ENCODE measurements around the gene ADGRE1.

Gene ADGRE1

GRCh38 chr19:6969490-6969889 lies 82.1 kb downstream of the ADGRE1 start:
- no peak for TF ChIP-seq CTCF (IDR thresholded peaks at IDR 0.05; ENCODE audit: low read depth, low read length, missing control alignments)
- DNase-seq (ENCODE audit: low read depth): no peak
- H3K4me3 ChIP-seq (ENCODE audit: low read depth, low read length): no peak overlapping the region

- TF ChIP-seq CTCF (IDR thresholded peaks at IDR 0.05; ENCODE audit: low read depth, low read length, missing control alignments): no peak
- no peak overlapping the region for H3K4me3 ChIP-seq (ENCODE audit: low read depth, low read length)
- DNase-seq (ENCODE audit: low read depth): no peak
Measured at GRCh38 chr19:6970021-6970420, 82.6 kb downstream of the ADGRE1 start.

GRCh38 chr19:6970443-6970842 lies 83.1 kb downstream of the ADGRE1 start:
- H3K4me3 ChIP-seq (ENCODE audit: low read depth, low read length): no peak overlapping the region
- no peak for DNase-seq (ENCODE audit: low read depth)
- no peak for TF ChIP-seq CTCF (IDR thresholded peaks at IDR 0.05; ENCODE audit: low read depth, low read length, missing control alignments)

GRCh38 chr19:6971366-6971765 lies 84.0 kb downstream of the ADGRE1 start:
- no peak for TF ChIP-seq CTCF (IDR thresholded peaks at IDR 0.05; ENCODE audit: low read depth, low read length, missing control alignments)
- no peak for DNase-seq (ENCODE audit: low read depth)

GRCh38 chr19:6976197-6976596 lies 88.8 kb downstream of the ADGRE1 start:
- H3K4me3 ChIP-seq (ENCODE audit: low read depth, low read length): no peak overlapping the region
- no peak for DNase-seq (ENCODE audit: low read depth)
- no peak for TF ChIP-seq CTCF (IDR thresholded peaks at IDR 0.05; ENCODE audit: low read depth, low read length, missing control alignments)

More at GRCh38 chr19:6971366-6971765, 84.0 kb downstream of the ADGRE1 start:
- H3K4me3 ChIP-seq (ENCODE audit: low read depth, low read length): no peak overlapping the region

GRCh38 chr19:6979399-6979798 lies 92.0 kb downstream of the ADGRE1 start:
- no peak for DNase-seq (ENCODE audit: low read depth)
- H3K4me3 ChIP-seq (ENCODE audit: low read depth, low read length): no peak overlapping the region
- TF ChIP-seq CTCF (IDR thresholded peaks at IDR 0.05; ENCODE audit: low read depth, low read length, missing control alignments): no peak

- no peak overlapping the region for H3K4me3 ChIP-seq (ENCODE audit: low read depth, low read length)
- no peak for TF ChIP-seq CTCF (IDR thresholded peaks at IDR 0.05; ENCODE audit: low read depth, low read length, missing control alignments)
- DNase-seq (ENCODE audit: low read depth): no peak
Measured at GRCh38 chr19:6983448-6983847, 96.1 kb downstream of the ADGRE1 start.

Data from GM12864 (cell line).